ENCODE results near the gene ING2. TPM values are rescaled to one million over a fixed set of nuclear protein-coding genes. Genes with fewer than 3 reads are reported as not detected.

The ING2 gene
- total and polyA plus RNA-seq, 10 of the 15 experiments (the other 5 are each of a cell fraction or from before 2014, with no cell fraction given), result 3.3 to 16.1 (median 10.9) TPM

GRCh38 chr4:183504064-183504929, 561 bp upstream of the ING2 start (continued):
- no peak for TF ChIP-seq ETV6 (conservative IDR thresholded peaks at IDR 0.05 in 1 of 2, IDR thresholded peaks at IDR 0.05 in 1 of 2; ENCODE audit: borderline replicate concordance in 1 of 2, low read depth in 1 of 2)
- no peak for TF ChIP-seq CBFB (IDR thresholded peaks at IDR 0.05; ENCODE audit: low read depth)
- peak; percentile 25 to 36; a peak in 2 of 4 replicates for TF ChIP-seq SRF (IDR thresholded peaks at IDR 0.05; ENCODE audit: low read depth in 2 of 2, low read length in 2 of 2)
- TF ChIP-seq TCF12 (IDR thresholded peaks at IDR 0.05; ENCODE audit: low read depth, low read length), result 0 out of 2 replicates have a peak, but pooled peaks have one; percentile 42
- no peak for TF ChIP-seq MTA2 (IDR thresholded peaks at IDR 0.05; ENCODE audit: low read depth)
- no peak for TF ChIP-seq RBBP5 (conservative IDR thresholded peaks at IDR 0.05)
- TF ChIP-seq, protein P1, sequence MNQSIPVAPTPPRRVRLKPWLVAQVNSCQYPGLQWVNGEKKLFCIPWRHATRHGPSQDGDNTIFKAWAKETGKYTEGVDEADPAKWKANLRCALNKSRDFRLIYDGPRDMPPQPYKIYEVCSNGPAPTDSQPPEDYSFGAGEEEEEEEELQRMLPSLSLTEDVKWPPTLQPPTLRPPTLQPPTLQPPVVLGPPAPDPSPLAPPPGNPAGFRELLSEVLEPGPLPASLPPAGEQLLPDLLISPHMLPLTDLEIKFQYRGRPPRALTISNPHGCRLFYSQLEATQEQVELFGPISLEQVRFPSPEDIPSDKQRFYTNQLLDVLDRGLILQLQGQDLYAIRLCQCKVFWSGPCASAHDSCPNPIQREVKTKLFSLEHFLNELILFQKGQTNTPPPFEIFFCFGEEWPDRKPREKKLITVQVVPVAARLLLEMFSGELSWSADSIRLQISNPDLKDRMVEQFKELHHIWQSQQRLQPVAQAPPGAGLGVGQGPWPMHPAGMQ (IDR thresholded peaks at IDR 0.05; ENCODE audit: borderline replicate concordance), result no peak
- peak in 2 of 3 experiments; percentile 16 to 35; a peak in 3 of 6 replicates for TF ChIP-seq CTCF (IDR thresholded peaks at IDR 0.05 in 2 of 3, conservative IDR thresholded peaks at IDR 0.05 in 1 of 3; ENCODE audit: control insufficient read depth in 2 of 3, extremely low read depth in 1 of 3, insufficient read depth in 1 of 3, low read depth in 3 of 3, low read length in 3 of 3)
- TF ChIP-seq EGR1 (IDR thresholded peaks at IDR 0.05; ENCODE audit: borderline replicate concordance in 1 of 2, low read depth in 2 of 2, low read length in 2 of 2), result peak in 1 of 2 experiments; percentile 87; a peak in 2 of 3 replicates
- no peak for TF ChIP-seq CBX3 (IDR thresholded peaks at IDR 0.05; ENCODE audit: borderline replicate concordance, low read depth)
- 0 out of 2 replicates have a peak, but pooled peaks have one; percentile 48 for TF ChIP-seq HDGF (IDR thresholded peaks at IDR 0.05)
- TF ChIP-seq ZNF384 (IDR thresholded peaks at IDR 0.05; ENCODE audit: borderline replicate concordance, low read depth, low read length), result no peak
- no peak for TF ChIP-seq SMC3 (IDR thresholded peaks at IDR 0.05; ENCODE audit: borderline replicate concordance, low read length)
- TF ChIP-seq KDM1A (IDR thresholded peaks at IDR 0.05; ENCODE audit: borderline replicate concordance), result no peak
- no peak for TF ChIP-seq BMI1 (IDR thresholded peaks at IDR 0.05; ENCODE audit: borderline replicate concordance)
- TF ChIP-seq SUPT20H (IDR thresholded peaks at IDR 0.05; ENCODE audit: borderline replicate concordance, control insufficient read depth, low read depth, low read length), result no peak
- 0 out of 2 replicates have a peak, but pooled peaks have one; percentile 32 for TF ChIP-seq CHD1 (IDR thresholded peaks at IDR 0.05; ENCODE audit: low read depth, low read length)
- TF ChIP-seq YY1 (IDR thresholded peaks at IDR 0.05; ENCODE audit: low read depth, low read length), result peak; percentile 51; the same call in 1 of the 2 replicates
- peak; percentile 62 for TF ChIP-seq MYC (IDR thresholded peaks at IDR 0.05; ENCODE audit: insufficient read depth, insufficient read length, insufficient replicate concordance, low read length, severe bottlenecking)
- TF ChIP-seq ZNF274 (IDR thresholded peaks at IDR 0.05; ENCODE audit: insufficient read depth, insufficient read length), result no peak
- no peak for TF ChIP-seq JUND (IDR thresholded peaks at IDR 0.05; ENCODE audit: low read depth, low read length)
- no peak for TF ChIP-seq PML (IDR thresholded peaks at IDR 0.05; ENCODE audit: low read length)
- no peak for TF ChIP-seq STAT3 (IDR thresholded peaks at IDR 0.05; ENCODE audit: low read depth, low read length)
- no peak for TF ChIP-seq SIX5 (IDR thresholded peaks at IDR 0.05; ENCODE audit: low read depth, low read length, severe bottlenecking)
- peak; percentile 30 for TF ChIP-seq RELA (IDR thresholded peaks at IDR 0.05; ENCODE audit: borderline replicate concordance, partially characterized antibody)
- no peak for TF ChIP-seq FOS (IDR thresholded peaks at IDR 0.05; ENCODE audit: borderline replicate concordance, extremely low read depth, insufficient read length)
